A673 (cell line): ENCODE data around the gene ARHGAP12. TPM values are rescaled to one million over a fixed set of nuclear protein-coding genes. Genes with fewer than 3 reads are reported as not detected.

Experiments used
- BruUV-seq: library from RNA; stranded (reverse); fragments of 400-500 nt; replicated peaks from 2 replicates; lab custom pipeline; 2021; lab: Mats Ljungman, UMichigan
- CTCF ChIA-PET: fragments of 300-600 bp; sonication (Branson Sonifier 250); formaldehyde crosslinking; loops from one replicate; lab custom pipeline; 2022; ENCODE audit warnings: antibody characterized with exemption; lab: Charles Lee
- POLR2A ChIA-PET: fragments of 300-600 bp; sonication (Branson Sonifier 250); formaldehyde crosslinking; loops from one replicate; lab custom pipeline; 2022; ENCODE audit warnings: antibody characterized with exemption; ENCODE audit not compliant: low non-redundant PET; lab: Charles Lee
- DNase-seq: peaks from one replicate; pipeline ENCODE4 v3.0.0-alpha.2; 2015; ENCODE audit warnings: low spot score
- H3K27ac ChIP-seq: fragments of 200-600 bp; sonication (generic); 2 replicates; pipeline ENCODE4 v1.5.1; 2016; ENCODE audit warnings: mixed run types, low read depth, mild to moderate bottlenecking, mixed read lengths, antibody characterized with exemption, low read length; ENCODE audit not compliant: poor library complexity, severe bottlenecking
- H3K27me3 ChIP-seq: fragments of 200-600 bp; sonication (generic); replicated peaks from 2 replicates; pipeline ENCODE4 v1.6.1; 2017; ENCODE audit warnings: mixed run types, low read depth, mild to moderate bottlenecking, mixed read lengths, antibody characterized with exemption, low read length; ENCODE audit not compliant: insufficient read depth, poor library complexity
- H3K36me3 ChIP-seq: fragments of 200-600 bp; sonication (generic); 2 replicates; pipeline ENCODE4 v1.6.1; 2016; ENCODE audit warnings: mixed run types, mild to moderate bottlenecking, mixed read lengths, antibody characterized with exemption, low read length; ENCODE audit not compliant: insufficient read depth, poor library complexity, severe bottlenecking
- H3K4me1 ChIP-seq: fragments of 200-600 bp; sonication (generic); 2 replicates; pipeline ENCODE4 v1.6.1; 2017; ENCODE audit warnings: mixed run types, mild to moderate bottlenecking, mixed read lengths, antibody characterized with exemption, low read length; ENCODE audit not compliant: insufficient read depth, poor library complexity, severe bottlenecking
- H3K4me3 ChIP-seq: fragments of 200-600 bp; sonication (generic); 2 replicates; pipeline ENCODE4 v1.5.1; 2016; ENCODE audit warnings: low read depth, mixed run types, mild to moderate bottlenecking, mixed read lengths, low read length; ENCODE audit not compliant: poor library complexity, severe bottlenecking
- H3K9me3 ChIP-seq: fragments of 200-600 bp; sonication (generic); 2 replicates; pipeline ENCODE4 v1.6.1; 2016; ENCODE audit warnings: mixed run types, low read depth, mild to moderate bottlenecking, mixed read lengths, antibody characterized with exemption, low read length; ENCODE audit not compliant: poor library complexity, severe bottlenecking
- CTCF ChIP-seq: fragments of 300-800, 200-600 bp; sonication (generic); conservative IDR thresholded peaks from 2 replicates; pipeline ENCODE4 v1.5.1; 2017; ENCODE audit warnings: low read depth, mild to moderate bottlenecking, antibody characterized with exemption, low read length, moderate library complexity, mixed read lengths
- EZH2 ChIP-seq: fragments of 200-600 bp; sonication (generic); IDR thresholded peaks from 2 replicates; pipeline ENCODE4 v1.6.1; 2017; ENCODE audit warnings: borderline replicate concordance, low read depth, mild to moderate bottlenecking, mixed read lengths, antibody characterized with exemption, low read length; ENCODE audit not compliant: poor library complexity, severe bottlenecking
- intact Hi-C: fragments of 100-400 bp; cut with micrococcal nuclease; formaldehyde crosslinking; loops from one replicate; pipeline ENCODE4 v1.10.0; 2022; ENCODE audit not compliant: unreplicated experiment
- total RNA-seq: library from RNA; stranded (reverse); gene quantifications from 2 replicates; pipeline ENCODE4 v1.2.3, GENCODE V29; 2021

The ARHGAP12 gene
- total RNA-seq, 1 experiment from 2014 or later: 30.0 TPM

- Histone ChIP-seq H3K4me1 (peaks cover 5% of the 10 kb centered on the region), H3K36me3 (no peaks in the 10 kb centered on the region), H3K27me3 (no peaks in the 10 kb centered on the region), H3K4me3 (no peak overlapping the region), H3K9me3 (no peaks in the 10 kb centered on the region), H3K27ac (no peak overlapping the region)
- intact Hi-C loops: no loop called here
- CTCF ChIA-PET: no interaction called here
- POLR2A ChIA-PET: no interaction called here
- TF ChIP-seq CTCF (no peak), EZH2 (no peak)
- no peak for DNase-seq
- BruUV-seq: no TSS peak
Measured at GRCh38 chr10:31921031-31921430, 7.6 kb downstream of the ARHGAP12 start.

- POLR2A ChIA-PET: no interaction called here
- Histone ChIP-seq H3K27ac (no peak overlapping the region), H3K27me3 (no peaks in the 10 kb centered on the region), H3K36me3 (no peaks in the 10 kb centered on the region), H3K4me3 (no peak overlapping the region), H3K4me1 (peaks cover 5% of the 10 kb centered on the region), H3K9me3 (no peaks in the 10 kb centered on the region)
- no TSS peak for BruUV-seq
- intact Hi-C loops: no loop called here
- DNase-seq: no peak
- CTCF ChIA-PET: no interaction called here
- no peak for TF ChIP-seq EZH2
- TF ChIP-seq CTCF: no peak
Measured at GRCh38 chr10:31920538-31920937, 8.1 kb downstream of the ARHGAP12 start.

- no peaks in the 10 kb centered on the region for H3K9me3 ChIP-seq
- peaks cover 7% of the 10 kb centered on the region for H3K4me1 ChIP-seq
- intact Hi-C loops: no loop called here
- H3K36me3 ChIP-seq: no peaks in the 10 kb centered on the region
- H3K27ac ChIP-seq: no peak overlapping the region
- no TSS peak for BruUV-seq
- CTCF ChIA-PET: no interaction called here
- H3K4me3 ChIP-seq: no peak overlapping the region
- H3K27me3 ChIP-seq: no peaks in the 10 kb centered on the region
- POLR2A ChIA-PET: no interaction called here
- TF ChIP-seq EZH2 (no peak), CTCF (no peak)
- no peak for DNase-seq
Measured at GRCh38 chr10:31918671-31919409, 9.8 kb downstream of the ARHGAP12 start.
